ENCODE measurements around the gene TMEM54. TPM values are rescaled to one million over a fixed set of nuclear protein-coding genes. Genes with fewer than 3 reads are reported as not detected.

Gene TMEM54
- total RNA-seq, 1 donor from 2014 or later: 21.1 TPM

- Mint-ChIP-seq H3K4me1 (ENCODE audit: low read depth) (no peaks in the 10 kb centered on the region), H3K27me3 (ENCODE audit: low read depth) (no peaks in the 10 kb centered on the region)
- TF ChIP-seq CTCF (IDR thresholded peaks at IDR 0.05): no peak
Measured at GRCh38 chr1:32863881-32864245, 37.3 kb downstream of the TMEM54 start.

GRCh38 chr1:32863218-32863880 lies 37.8 kb downstream of the TMEM54 start:
- H3K27ac Mint-ChIP-seq (ENCODE audit: unreplicated experiment): no peak overlapping the region
- TF ChIP-seq CTCF (IDR thresholded peaks at IDR 0.05): no peak
- H3K4me1 Mint-ChIP-seq (ENCODE audit: low read depth): no peaks in the 10 kb centered on the region
- H3K9me3 Mint-ChIP-seq (ENCODE audit: low read depth): no peaks in the 10 kb centered on the region
- peaks cover 10% of the 10 kb centered on the region for H3K36me3 Mint-ChIP-seq (ENCODE audit: low read depth)
- no peak for DNase-seq (ENCODE audit: low spot score)
- H3K4me3 Mint-ChIP-seq (ENCODE audit: unreplicated experiment): no peak overlapping the region
- no peaks in the 10 kb centered on the region for H3K27me3 Mint-ChIP-seq (ENCODE audit: low read depth)

More at GRCh38 chr1:32863881-32864245, 37.3 kb downstream of the TMEM54 start:
- no peak overlapping the region for H3K4me3 Mint-ChIP-seq (ENCODE audit: unreplicated experiment)
- no peaks in the 10 kb centered on the region for H3K9me3 Mint-ChIP-seq (ENCODE audit: low read depth)
- peaks cover 10% of the 10 kb centered on the region for H3K36me3 Mint-ChIP-seq (ENCODE audit: low read depth)
- no peak for DNase-seq (ENCODE audit: low spot score)
- H3K27ac Mint-ChIP-seq (ENCODE audit: unreplicated experiment): no peak overlapping the region

GRCh38 chr1:32861904-32862695 lies 39.1 kb downstream of the TMEM54 start:
- H3K4me1 Mint-ChIP-seq (ENCODE audit: low read depth): no peaks in the 10 kb centered on the region
- no peaks in the 10 kb centered on the region for H3K27me3 Mint-ChIP-seq (ENCODE audit: low read depth)
- TF ChIP-seq CTCF (IDR thresholded peaks at IDR 0.05): no peak
- H3K36me3 Mint-ChIP-seq (ENCODE audit: low read depth): peaks cover 10% of the 10 kb centered on the region
- H3K27ac Mint-ChIP-seq (ENCODE audit: unreplicated experiment): no peak overlapping the region
- H3K9me3 Mint-ChIP-seq (ENCODE audit: low read depth): no peaks in the 10 kb centered on the region
- H3K4me3 Mint-ChIP-seq (ENCODE audit: unreplicated experiment): no peak overlapping the region
- DNase-seq (ENCODE audit: low spot score): no peak

- Mint-ChIP-seq H3K4me1 (ENCODE audit: low read depth) (no peaks in the 10 kb centered on the region), H3K9me3 (ENCODE audit: low read depth) (no peaks in the 10 kb centered on the region), H3K27ac (ENCODE audit: unreplicated experiment) (no peak overlapping the region), H3K4me3 (ENCODE audit: unreplicated experiment) (no peak overlapping the region), H3K36me3 (ENCODE audit: low read depth) (peaks cover 17% of the 10 kb centered on the region), H3K27me3 (ENCODE audit: low read depth) (no peaks in the 10 kb centered on the region)
- DNase-seq (ENCODE audit: low spot score): no peak
- no peak for TF ChIP-seq CTCF (IDR thresholded peaks at IDR 0.05)
Measured at GRCh38 chr1:32860566-32860965, 40.6 kb downstream of the TMEM54 start.

- no peak for TF ChIP-seq CTCF (IDR thresholded peaks at IDR 0.05)
- no peak for DNase-seq (ENCODE audit: low spot score)
- Mint-ChIP-seq H3K9me3 (ENCODE audit: low read depth) (no peaks in the 10 kb centered on the region), H3K4me3 (ENCODE audit: unreplicated experiment) (no peak overlapping the region), H3K27ac (ENCODE audit: unreplicated experiment) (no peak overlapping the region), H3K4me1 (ENCODE audit: low read depth) (no peaks in the 10 kb centered on the region), H3K27me3 (ENCODE audit: low read depth) (no peaks in the 10 kb centered on the region), H3K36me3 (ENCODE audit: low read depth) (peaks cover 17% of the 10 kb centered on the region)
Measured at GRCh38 chr1:32859915-32860314, 41.3 kb downstream of the TMEM54 start.
